Activated gamma-delta T cell (primary cell): ENCODE measurements around the gene PEX10.
"Not testable (repeated sequence)": the region's sequence is repeated elsewhere in the genome, so short reads cannot be mapped to it uniquely, and the experiment has no call there.

Source experiments
- DNase-seq: peaks from one replicate; lab custom pipeline; 2025; lab: John Stamatoyannopoulos, UW

PEX10 gene

DNA sequence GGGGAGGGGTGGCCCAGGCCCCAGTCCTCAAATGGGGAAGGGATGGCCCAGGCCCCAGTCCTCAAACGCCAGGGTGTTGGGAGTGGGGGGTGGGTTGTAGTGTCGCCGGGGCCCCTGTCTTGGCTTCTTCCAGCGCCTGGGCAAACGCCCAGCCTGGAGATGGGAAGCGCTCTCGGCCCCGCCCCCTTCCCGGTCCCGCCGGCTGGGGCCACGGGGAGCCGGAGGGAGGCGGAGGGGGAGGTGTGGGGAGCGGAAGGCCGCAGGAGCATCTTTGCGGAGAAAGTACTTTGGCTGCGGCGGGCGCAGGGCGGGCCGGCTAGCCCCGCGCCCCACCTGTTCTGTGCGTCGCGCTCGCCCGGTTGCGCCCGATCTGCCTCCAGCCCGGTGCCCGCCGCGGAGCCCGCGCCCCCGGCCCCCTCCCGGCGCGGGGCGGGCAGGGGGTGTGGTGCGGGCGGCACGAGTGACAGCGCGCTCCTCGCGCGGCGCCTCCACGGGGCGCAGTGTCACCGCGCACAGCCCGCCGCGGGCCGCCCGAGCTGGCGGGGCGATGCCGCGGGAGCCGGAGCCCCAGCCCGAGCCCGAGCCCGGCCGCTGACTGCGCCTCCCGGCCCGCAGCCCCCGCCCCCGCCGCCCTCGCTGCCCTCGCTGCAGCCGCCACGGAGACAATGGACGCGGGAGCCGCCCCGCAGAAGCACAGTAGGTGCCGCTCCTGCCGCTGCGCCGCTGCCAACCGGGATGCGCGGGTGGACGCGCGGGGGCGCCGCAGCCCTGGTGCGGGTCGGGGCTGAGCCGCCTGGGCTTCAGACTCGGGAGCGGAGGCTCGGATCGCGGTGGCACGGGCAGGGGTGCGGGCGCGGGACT is 31.1 kb upstream of the PEX10 start:
- no peak for DNase-seq

DNA sequence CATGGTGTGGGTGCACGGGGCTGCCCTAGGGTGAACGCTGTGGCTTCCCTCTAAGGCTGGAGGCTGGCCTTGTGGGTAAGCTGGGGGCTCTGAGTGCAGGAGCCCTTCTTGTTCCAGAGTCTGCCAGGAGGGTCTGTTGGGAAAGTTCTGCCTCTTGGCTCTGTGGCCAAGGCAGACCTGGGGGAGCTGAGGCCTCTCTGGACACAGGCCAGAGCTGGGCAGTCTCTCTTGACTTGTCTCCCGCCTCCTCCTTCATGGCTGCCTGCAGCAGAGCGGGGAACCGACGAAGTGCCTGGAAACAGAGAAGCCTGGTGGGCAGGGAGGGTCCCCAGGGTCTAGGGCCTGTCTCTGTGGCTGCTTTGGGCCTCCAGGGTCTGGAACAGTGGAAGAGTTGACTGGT is 30.3 kb upstream of the PEX10 start:
- no peak for DNase-seq

DNA sequence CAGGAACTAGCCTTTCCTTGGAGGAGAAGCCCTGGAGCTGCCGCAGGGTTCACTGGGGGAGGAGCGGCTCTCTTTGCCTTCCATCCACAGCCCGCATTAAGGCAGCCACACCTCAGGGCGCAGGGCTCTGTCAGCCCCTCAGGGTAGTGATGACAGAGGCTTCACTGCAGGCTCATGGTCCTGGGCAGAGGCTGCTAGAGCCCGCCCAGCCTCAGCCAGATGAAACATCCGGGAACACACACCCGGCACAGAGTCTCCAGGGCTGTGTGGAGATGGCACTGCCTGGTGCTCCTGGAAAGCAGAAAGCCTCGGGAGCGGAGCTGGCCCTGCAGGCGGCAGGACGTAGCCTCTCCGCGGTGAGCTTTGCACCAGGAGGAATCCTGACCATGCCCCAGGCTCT is 29.4 kb upstream of the PEX10 start:
- DNase-seq: no peak

DNA sequence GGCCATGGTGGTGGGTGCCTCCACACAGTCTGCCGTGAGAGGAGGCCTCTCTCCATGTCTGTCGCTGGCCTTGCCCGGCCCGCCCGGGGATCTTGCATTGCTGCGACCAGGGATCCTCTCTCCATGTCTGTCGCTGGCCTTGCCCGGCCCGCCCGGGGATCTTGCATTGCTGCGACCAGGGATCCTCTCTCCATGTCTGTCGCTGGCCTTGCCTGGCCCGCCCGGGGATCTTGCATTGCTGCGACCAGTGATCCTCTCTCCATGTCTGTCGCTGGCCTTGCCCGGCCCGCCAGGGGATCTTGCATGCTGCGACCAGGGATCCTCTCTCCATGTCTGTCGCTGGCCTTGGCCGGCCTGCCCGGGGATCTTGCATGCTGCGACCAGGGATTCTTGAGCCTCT is 28.0 kb upstream of the PEX10 start:
- not testable (repeated sequence) for DNase-seq

DNA sequence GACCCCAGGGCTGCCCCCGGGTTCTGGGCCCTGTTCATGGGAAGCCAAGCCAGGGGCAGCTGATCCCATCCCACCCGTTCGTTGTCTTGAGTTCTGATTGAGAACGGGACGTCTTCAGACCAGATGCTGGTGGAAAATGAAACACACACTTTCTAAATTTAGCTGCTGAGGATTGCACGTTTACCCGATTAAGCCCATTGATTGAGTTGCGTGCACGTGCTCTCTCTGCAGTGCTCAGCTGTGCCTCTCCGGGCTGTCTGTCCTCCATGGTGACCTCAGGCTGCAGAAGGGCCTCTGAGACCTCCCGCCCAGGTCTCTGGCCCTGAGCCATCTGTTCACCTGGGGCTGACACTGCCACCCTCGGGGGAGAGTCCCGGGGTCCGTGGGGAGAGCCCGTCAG is 27.0 kb upstream of the PEX10 start:
- no peak for DNase-seq

DNA sequence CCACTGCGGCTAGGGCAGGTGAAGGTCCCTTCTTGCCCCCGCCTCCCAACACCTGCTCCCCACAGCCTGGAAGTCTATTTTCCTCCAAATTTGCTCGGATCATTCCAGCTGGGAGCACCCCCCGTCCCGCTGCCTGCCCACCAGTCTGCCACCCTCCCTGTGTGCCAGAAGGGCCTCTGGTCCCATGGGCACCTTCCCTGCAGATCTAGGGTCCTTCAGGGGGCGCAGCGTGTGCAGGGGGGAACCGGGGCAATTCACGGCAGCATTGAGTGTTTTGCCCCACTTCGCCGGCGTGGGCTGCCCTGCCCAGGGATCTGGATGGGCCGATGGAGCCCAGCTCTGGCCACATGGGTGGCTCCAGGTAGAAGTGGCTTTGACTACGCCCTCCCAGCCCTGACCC is 26.3 kb upstream of the PEX10 start:
- no peak for DNase-seq

DNA sequence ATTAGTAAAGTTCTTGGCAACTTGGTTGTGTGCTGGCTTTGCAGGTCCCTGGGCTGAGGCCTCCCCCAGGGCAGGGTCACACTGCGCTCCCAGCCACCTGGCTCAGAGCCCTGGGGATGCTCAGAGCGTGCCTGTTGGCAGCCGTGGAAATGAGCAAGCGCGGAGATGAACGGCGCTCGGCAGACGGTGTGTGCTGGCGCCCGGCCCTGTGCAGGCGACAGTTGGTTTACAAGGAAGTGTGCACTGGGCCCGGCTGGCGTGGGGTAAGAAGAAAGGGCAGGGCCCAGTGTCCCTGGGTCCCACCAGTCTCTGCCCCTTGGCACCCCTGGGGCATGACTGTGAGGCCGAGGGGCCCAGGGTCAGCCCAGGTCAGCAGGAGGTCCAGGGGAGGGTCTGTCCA is 25.7 kb upstream of the PEX10 start:
- DNase-seq: no peak

DNA sequence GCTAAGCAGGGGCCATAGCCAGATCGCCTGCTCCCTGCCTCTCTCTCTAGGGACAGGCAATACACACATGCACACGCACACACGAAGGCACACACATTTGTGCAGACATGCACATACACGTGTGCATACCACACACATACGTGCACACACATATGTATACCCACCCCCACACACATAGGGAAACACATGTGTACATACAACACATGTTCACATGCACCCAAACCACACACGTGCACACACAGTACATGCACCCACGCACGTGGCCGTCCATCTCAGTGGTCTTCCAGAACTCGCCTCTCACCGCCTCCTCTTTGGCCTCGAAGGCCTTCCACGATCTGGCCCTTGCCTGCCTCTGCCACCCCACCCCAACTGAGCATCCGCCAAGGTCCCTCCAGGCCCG is 25.3 kb upstream of the PEX10 start:
- no peak for DNase-seq

DNA sequence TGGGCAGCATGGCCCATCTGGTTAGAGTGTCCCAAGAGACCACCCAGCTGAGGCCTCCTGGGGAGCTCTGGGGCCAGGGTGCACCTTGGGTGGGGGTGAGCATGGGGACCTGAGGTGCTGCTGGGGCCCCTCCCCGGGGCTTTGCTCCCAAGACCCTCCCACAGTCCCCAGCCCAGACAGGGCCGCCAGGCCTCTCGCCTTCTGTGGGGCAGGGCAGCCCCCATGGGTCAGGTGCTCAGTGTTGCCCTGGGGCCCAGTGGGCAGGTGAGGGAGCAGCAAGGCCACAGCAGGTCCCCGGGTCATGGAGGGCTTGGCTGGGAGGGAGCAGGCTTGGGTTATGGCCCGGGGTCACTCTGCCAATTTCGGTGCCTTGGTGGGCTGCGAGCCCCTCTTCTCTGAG is 24.5 kb upstream of the PEX10 start:
- no peak for DNase-seq

DNA sequence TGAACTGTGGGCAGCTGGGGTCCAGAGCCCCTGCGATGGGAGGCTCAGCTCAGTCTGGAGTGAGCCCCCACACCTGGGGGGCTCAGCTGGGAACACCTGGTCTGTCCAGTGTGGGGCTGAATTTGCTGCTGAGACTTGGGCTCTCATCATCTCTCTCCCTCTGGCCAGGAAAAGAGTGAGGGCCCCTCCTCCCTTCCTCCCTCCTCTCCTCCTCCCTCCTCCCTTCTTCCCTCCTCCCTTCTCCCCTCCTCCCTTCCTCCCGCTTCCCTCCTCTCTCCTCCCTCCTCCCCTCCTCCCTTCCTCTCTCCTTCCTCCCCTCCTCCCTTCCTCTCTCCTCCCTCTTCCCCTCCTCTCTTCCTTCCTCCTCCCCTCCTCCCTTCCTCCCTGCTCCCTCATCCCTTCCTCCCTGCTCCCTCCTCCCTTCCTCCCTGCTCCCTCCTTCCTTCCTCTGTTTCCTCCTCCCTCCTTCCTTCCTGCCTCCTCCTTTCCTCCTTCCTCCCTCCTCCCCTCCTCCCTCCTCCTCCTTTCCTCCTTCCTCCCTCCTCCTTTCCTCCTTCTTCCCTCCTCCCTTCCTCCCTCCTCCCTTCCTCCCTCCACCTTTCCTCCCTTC is 23.5 kb upstream of the PEX10 start:
- no peak for DNase-seq

DNA sequence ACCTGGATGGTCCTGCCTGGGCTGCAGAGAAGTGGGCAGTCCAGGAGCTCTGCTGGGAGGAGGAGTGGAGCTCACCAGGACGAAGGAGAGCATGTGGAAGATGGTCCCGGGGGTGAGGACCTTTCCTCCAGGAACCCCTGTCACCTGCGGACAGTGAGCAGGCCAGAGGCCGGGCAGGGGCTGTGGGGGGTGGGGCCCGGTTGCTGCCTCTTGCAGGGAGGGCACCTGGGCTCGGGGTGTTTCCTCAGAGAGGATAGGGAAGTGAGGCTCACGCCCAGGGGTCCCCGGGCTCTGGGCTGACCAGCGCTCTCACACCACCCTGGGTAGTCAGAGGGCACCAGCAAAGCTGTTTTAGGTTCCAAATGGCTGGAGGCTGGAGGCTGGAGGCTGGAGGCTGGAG is 22.7 kb upstream of the PEX10 start:
- no peak for DNase-seq

DNA sequence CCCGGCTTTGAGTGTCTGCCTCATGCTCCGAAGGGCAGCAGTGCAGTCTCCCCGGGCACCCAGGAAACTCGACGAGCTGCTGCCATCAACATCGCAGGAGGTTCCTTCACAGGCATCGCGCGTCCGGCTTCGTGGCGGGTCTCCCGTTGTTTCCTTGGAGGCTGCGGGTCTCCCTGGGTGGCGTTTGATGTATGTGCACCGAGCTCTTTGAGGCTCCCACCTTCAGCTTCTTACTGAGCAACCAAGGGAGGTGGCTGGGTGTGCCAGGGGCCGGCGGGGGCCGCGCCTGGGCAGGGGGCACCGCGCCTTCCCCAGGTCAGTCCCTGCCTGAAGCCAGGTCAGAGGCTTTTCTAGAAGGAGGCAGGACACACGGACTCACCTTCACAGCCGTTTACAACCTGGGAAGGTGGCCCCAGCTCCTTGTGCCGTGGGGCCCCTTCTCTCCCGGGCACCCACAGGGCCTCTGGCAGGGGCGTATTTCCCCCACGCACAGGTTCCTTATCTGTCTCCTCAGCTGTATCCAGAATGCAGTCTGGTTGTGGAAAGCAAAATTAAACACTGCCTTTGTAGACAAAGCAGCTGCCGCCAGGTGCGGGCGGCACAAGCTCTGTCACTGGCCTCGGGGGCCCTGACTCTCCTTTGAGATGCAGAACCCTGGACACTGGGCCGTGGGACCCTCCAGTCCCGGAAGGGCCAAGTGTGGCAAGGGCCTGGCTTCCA is 21.7 kb upstream of the PEX10 start:
- DNase-seq: no peak

DNA sequence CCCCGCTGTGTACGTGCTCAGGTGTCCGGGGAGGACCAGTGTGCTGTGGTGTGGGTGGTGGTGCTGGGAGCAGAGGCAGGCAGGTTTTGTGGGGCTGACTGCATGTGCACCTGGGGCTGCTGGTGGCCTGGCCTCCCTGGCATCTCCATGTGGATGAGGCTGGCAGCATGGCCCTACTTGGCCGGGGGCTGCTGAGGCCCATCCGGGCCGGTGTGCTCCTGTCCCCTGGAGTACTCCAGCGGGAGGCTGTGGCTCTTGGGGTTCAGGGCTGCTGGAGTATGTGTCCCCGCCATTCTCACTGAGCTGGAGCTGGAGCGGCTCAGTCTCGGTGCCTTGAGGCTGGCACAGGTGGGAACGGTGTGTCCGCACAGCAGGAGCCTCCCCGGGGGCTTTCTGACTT is 20.8 kb upstream of the PEX10 start:
- no peak for DNase-seq

DNA sequence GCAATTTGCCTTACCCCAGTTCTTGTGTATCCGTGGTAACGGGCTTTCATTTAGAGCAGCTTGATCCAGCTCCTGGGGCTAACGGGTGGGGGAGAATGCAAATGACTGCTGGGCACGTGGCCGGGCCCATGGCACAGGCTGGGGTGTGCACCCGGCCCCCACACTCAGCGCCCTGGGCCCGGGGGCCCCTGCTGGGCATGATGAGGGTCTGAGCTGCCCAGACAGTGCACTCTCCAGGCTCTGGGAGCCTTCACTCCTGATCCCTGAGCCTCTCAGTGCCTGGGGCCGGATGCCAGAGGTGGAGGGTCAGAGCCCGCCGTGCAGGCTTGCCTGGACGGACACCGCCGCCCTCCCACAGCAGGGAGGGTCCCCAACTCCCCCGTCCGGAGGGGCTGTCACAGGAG is 20.1 kb upstream of the PEX10 start:
- DNase-seq: no peak

DNA sequence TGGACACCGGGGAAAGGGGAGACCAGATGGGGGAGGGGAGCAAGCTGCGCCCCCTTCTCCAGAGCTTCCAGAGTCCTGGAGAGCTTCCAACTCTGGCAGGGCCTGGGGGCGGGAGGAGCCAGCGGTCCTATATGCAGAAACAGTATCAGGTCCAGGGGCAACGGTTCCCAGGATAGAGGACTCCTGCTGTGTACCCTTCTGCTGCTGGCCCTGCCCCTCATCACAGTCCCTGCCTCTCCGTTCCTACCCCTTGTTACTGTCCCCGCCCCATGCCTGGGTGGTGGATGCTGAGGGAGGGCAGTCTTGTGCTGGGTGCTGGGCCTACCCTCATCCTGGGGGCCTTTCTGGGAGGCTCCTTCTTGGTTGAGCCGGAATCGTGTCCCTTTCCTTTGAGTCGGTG is 19.2 kb upstream of the PEX10 start:
- DNase-seq: no peak

DNA sequence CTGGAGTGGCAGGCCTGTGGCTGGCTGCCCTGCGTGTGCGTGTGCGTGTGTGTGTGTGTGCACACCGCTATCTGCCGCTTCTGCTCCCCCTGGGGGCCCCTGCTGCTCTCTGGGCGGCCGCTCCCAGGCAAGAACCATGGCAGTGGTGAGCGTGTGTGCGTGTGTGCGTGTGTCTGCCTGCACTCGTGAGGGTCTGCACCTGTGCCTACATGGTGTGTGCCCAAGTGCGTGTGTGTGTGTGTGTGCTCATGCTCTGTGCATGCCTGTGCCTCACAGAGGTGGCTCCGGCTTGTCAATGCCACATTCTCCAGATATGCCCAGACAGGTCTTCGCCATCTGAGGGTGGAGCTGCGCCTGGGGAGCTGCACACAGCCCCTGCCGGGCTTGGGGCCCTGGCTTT is 18.7 kb upstream of the PEX10 start:
- no peak for DNase-seq

DNA sequence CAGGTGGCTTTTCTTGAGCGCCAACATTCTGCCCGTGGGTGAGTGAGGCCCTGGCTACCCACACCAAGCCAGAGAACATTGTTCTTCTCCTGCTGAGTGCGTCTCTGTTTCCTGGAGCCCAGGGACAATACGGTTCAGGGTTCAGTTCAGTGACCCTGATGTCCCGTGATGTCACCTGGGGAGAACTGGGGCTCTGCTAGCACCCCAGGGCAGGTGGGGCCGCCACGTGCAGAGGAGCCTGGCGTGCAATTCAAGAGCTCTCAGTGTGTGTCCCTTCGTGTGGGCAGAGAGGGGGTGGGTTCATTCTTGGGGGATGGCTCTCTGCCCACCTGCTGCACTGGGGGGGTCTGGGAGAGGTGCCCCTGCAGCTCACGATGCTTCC is 18.2 kb upstream of the PEX10 start:
- no peak for DNase-seq

DNA sequence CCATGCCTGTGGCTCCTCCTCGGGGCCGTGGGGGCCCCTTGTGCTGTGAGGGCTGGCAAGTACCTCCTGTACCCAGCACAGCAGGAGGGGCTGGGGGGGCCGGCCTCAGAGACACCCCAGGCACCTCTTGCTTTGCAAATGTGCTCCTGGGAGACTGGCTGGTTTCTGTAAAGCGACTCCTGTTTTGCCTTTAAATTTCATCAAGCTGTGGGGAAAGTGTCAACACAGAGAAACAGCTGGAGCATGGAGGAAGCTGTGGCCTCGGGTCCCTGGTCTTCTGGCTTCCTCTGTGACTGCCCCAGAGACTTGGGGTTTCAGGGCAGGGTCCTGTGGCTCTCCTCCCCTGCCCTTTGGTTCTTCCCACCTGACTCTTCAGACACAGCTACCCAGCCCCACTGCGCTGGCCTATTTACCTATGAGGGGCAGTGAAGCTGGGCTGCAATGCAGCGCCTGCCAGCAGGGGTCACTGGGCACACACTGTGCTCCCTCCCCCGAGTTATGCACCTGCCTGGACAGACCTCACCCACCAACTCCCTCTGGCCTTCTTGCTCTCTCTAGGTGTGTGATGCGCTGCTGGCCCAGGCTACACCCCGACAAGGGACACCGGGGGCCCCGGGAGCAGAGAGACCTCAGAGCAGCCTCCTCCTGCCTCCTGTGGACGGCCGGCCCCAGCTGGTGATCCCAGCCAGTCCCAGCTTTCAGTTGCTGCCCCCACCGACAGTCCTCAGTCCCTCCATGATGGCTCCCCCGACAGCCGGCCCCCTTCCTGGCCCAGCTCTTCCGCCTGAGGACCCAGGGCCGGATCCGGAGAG is 17.6 kb upstream of the PEX10 start:
- no peak for DNase-seq

DNA sequence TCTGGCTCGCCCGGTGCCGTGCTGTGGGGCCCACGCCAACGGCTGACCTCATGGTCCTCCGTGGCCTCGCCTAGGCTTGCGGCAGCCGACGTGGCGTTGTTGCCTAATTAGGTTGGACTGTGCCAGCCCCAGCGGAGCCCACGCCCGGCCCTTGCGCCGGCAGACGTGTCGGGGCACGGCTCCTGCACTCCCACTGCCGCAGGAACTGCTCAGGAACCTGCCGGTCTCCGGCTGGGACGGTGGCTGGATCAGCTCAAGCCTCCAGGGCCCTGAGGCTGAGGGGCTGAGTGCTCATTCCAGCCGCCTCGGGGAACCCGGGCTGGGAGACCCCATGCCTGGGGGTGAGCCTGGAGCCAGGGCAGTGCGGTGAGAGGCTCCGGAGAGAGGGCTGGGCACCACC is 16.1 kb upstream of the PEX10 start:
- no peak for DNase-seq

DNA sequence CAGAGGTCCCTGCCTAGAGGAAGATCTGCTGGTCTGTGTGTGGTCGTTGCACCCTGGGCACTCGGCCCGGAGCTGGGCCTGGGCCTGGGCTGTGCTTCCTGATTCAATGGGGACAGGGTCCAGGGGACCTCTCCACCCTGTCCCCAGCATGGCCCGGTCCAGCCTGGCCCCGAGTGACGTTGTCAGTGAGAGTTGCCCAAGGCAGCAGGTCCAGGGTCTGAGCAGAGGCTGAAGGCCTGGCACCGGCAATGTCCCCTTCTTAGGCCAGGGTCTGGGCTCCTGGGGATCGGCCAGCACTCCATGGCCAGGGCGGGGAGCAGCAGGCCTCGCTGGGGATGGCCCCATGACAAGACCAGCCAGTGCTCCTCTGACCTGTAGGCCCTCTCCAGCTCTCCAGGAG is 15.6 kb upstream of the PEX10 start:
- DNase-seq: no peak

DNA sequence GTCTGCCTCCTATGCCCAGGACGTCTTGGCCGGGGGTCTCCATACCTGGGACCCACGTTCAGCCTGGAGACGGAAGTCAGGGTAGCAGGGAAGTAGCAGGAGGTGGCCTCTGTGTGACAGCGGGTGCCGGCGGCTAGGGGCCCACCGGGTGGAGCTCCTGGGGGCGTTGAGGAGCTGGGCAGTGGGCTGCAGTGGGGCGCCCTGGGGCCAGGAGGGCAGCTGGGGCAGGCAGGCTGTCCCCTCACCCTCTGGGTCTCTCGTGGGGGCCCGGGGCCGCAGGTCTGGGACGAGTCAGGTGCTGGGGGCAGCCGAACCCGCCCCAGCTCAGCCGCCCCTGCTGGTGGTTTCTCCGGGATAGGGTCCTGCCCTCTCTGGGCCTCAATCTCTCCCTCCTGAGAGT is 14.7 kb upstream of the PEX10 start:
- DNase-seq: no peak

DNA sequence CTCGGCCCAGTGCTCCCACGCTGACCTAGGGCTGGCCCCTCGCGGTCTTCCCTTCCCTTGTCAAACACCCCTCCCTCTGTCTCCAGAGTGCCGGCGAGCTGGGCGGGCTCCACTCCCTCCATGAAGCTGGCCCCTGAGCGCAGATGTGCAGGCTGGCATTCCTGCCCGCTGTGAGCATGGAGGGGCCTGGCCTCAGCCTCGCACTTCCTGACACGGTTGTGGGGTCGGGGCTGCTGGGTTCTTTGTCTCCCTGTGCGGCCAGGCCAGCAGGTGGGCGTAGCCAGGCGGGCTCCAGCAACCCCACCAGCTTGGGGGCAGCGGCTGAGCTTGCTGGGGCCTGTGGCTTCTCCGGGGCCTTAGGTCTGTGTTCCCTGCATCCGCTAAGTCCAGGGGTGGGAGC is 14.2 kb upstream of the PEX10 start:
- DNase-seq: no peak
